Fibroblast of lung (primary cell): ENCODE data around the gene VMAC. TPM values are rescaled to one million over a fixed set of nuclear protein-coding genes. Genes with fewer than 3 reads are reported as not detected.

Experiments used
- DNase-seq, 2 donors: peaks; one replicate each; pipeline versions ENCODE4 v3.0.0 to v3.0.0-alpha.2; 2010; ENCODE audit warnings: low read depth in 2 of 2
- H2AFZ ChIP-seq: 2 replicates; pipeline ENCODE4 v1.5.1; 2012; ENCODE audit warnings: low read length, control low read depth, inconsistent platforms
- H3K27ac ChIP-seq: 2 replicates; pipeline ENCODE4 v1.5.1; 2011; ENCODE audit warnings: low read length, control low read depth; ENCODE audit not compliant: insufficient read depth
- H3K27me3 ChIP-seq: 2 replicates; pipeline ENCODE4 v1.5.1; 2011; ENCODE audit warnings: mild to moderate bottlenecking, low read length; ENCODE audit not compliant: control insufficient read depth, insufficient read depth
- H3K36me3 ChIP-seq: 2 replicates; pipeline ENCODE4 v1.5.1; 2011; ENCODE audit warnings: low read length; ENCODE audit not compliant: control insufficient read depth, insufficient read depth
- H3K4me1 ChIP-seq: 2 replicates; pipeline ENCODE4 v1.5.1; 2011; ENCODE audit warnings: low read length; ENCODE audit not compliant: control insufficient read depth, insufficient read depth; ENCODE audit errors: extremely low read depth
- H3K4me2 ChIP-seq: 2 replicates; pipeline ENCODE4 v1.5.1; 2011; ENCODE audit warnings: low read length, control low read depth; ENCODE audit not compliant: insufficient read depth; ENCODE audit errors: extremely low read depth
- H3K4me3 ChIP-seq, 4 experiments: fragments of 200-600 bp in 1 of 4; sonication (generic) in 1 of 4; replicated peaks in 1 of 4; 2 replicates each; pipeline ENCODE4 v1.5.1; 2011 to 2016; ENCODE audit warnings: low read length in 4 of 4, low read depth in 3 of 4, mild to moderate bottlenecking in 3 of 4, control low read depth in 2 of 4, inconsistent platforms in 1 of 4, mixed read lengths in 1 of 4; ENCODE audit not compliant: insufficient read depth in 1 of 4; ENCODE audit errors: control extremely low read depth in 1 of 4
- H3K79me2 ChIP-seq: 2 replicates; pipeline ENCODE4 v1.5.1; 2012; ENCODE audit warnings: mild to moderate bottlenecking, low read length, inconsistent platforms; ENCODE audit not compliant: control insufficient read depth, insufficient read depth
- H3K9ac ChIP-seq: 2 replicates; pipeline ENCODE4 v1.5.1; 2011; ENCODE audit warnings: mild to moderate bottlenecking, low read length, control low read depth; ENCODE audit not compliant: insufficient read depth
- H3K9me3 ChIP-seq: 2 replicates; pipeline ENCODE4 v1.5.1; 2012; ENCODE audit warnings: low read depth, low read length; ENCODE audit not compliant: control insufficient read depth, insufficient read depth
- H4K20me1 ChIP-seq: 2 replicates; pipeline ENCODE4 v1.5.1; 2011; ENCODE audit warnings: low read length; ENCODE audit not compliant: control insufficient read depth, insufficient read depth; ENCODE audit errors: extremely low read depth
- CTCF ChIP-seq, 2 donors: IDR thresholded peaks in 1 of 2; conservative IDR thresholded peaks in 1 of 2; 1 replicate in 1 of 2; 2 replicates in 1 of 2; pipeline ENCODE4 v1.5.1; 2011 to 2012; ENCODE audit warnings: low read length in 2 of 2, control low read depth in 1 of 2, inconsistent platforms in 1 of 2, low read depth in 1 of 2, mild to moderate bottlenecking in 1 of 2
- EZH2 ChIP-seq: IDR thresholded peaks from 2 replicates; pipeline ENCODE4 v1.5.1; 2012; ENCODE audit warnings: low read length, control low read depth, mild to moderate bottlenecking; ENCODE audit errors: missing control alignments
- polyA plus RNA-seq, 2 donors: library from polyadenylated mRNA; depleted of rRNA in 1 of 2; stranded (reverse) in 1 of 2; unstranded in 1 of 2; fragments of >200 nt; gene quantifications; 2 replicates each; pipeline ENCODE4 v1.2.1, GENCODE V29; 2011 to 2012; ENCODE audit warnings: missing spikeins in 1 of 2
- total RNA-seq: library from RNA; depleted of rRNA; stranded (reverse); fragments of >200 nt; gene quantifications from 2 replicates; pipeline ENCODE4 v1.2.1, GENCODE V29; 2014

Gene VMAC
- total and polyA plus RNA-seq, 2 donors (not counting 1 experiment from before 2014, with no cell fraction given) = 1.7 to 8.3 TPM

DNA sequence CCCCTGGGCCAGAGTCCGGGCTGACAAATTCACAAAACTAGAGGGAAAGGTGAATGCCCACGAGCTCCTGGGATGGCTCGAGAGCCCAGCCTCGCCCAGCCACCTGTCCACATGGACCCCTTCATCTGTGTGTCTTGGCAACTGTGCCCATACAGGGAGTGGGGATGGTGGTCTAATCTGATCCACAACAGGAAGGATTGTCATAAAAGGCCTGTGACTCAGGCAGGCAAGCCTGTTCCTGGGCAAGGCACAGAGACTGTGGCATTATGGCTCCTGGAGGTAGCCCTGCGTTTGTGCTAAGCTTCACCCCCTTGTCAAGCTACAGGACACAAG lies 29.4 kb downstream of the VMAC start:
- Histone ChIP-seq H3K27ac (peak overlapping the region; percentile 82), H3K9ac (no peak overlapping the region), H3K27me3 (no peaks in the 10 kb centered on the region), H3K79me2 (peaks cover 14% of the 10 kb centered on the region), H4K20me1 (no peaks in the 10 kb centered on the region), H3K4me3 (no peak overlapping the region), H3K4me1 (peaks cover 28% of the 10 kb centered on the region), H2AFZ (no peak overlapping the region), H3K36me3 (peaks cover 19% of the 10 kb centered on the region), H3K9me3 (no peaks in the 10 kb centered on the region), H3K4me2 (no peak overlapping the region)
- DNase-seq = no peak
- no peak for TF ChIP-seq CTCF (conservative IDR thresholded peaks at IDR 0.05 in 1 of 2, IDR thresholded peaks at IDR 0.05 in 1 of 2; ENCODE audit: low read depth in 1 of 2, low read length in 2 of 2)
- TF ChIP-seq EZH2 = no peak

DNA sequence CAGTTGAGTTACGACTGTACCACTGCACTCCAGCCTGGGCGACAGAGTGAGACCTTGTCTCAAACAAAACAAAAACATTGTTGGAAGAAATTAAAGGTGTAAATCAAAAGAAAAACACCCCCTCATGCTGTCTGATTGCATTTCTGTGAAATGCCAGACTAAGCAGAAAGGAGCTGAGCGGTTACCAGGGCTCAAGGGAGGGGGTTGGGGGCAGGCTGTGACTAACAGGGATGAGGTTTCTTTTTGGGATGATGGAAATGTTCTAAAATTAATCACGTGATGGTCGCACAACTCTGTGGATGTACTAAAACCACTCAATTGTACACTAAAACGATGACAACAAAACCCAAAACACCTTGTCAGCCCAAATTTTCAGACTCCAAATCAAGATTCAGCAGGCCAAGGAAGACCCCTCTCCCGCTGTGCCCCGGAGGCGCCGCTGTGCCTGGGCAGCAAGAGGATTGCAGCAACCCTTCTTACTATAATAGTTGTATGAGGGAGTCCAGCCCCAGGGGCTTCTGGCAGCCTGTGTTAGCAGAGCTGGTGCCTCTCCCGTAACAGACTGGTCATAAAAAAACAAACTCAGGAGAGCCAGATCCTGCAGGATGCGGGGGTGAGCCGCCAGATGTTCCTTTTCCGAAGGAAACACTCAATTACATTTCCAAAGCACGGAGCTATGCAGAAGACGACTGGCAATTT lies 30.3 kb downstream of the VMAC start:
- Histone ChIP-seq H3K4me3 (peak overlapping the region in 2 of 4 experiments; percentile 13 to 25), H4K20me1 (no peaks in the 10 kb centered on the region), H3K79me2 (peaks cover 14% of the 10 kb centered on the region), H3K27ac (peak overlapping the region; percentile 82), H3K4me2 (peak overlapping the region; percentile 79), H3K9me3 (no peaks in the 10 kb centered on the region), H3K9ac (no peak overlapping the region), H3K27me3 (no peaks in the 10 kb centered on the region), H2AFZ (no peak overlapping the region), H3K4me1 (peaks cover 28% of the 10 kb centered on the region), H3K36me3 (peaks cover 13% of the 10 kb centered on the region)
- no peak for TF ChIP-seq EZH2
- TF ChIP-seq CTCF (conservative IDR thresholded peaks at IDR 0.05 in 1 of 2, IDR thresholded peaks at IDR 0.05 in 1 of 2; ENCODE audit: low read depth in 1 of 2, low read length in 2 of 2) = peak in 1 of 2 donors; percentile 1
- peak; percentile 47 to 86 for DNase-seq

GRCh38 chr19:5935473-5936291 lies 31.0 kb downstream of the VMAC start:
- TF ChIP-seq CTCF (conservative IDR thresholded peaks at IDR 0.05 in 1 of 2, IDR thresholded peaks at IDR 0.05 in 1 of 2; ENCODE audit: low read depth in 1 of 2, low read length in 2 of 2) = no peak
- H3K79me2 ChIP-seq = peaks cover 14% of the 10 kb centered on the region
- peaks cover 28% of the 10 kb centered on the region for H3K4me1 ChIP-seq
- H3K27ac ChIP-seq = peak overlapping the region; percentile 82
- peaks cover 11% of the 10 kb centered on the region for H3K36me3 ChIP-seq
- H3K9me3 ChIP-seq = no peaks in the 10 kb centered on the region
- peak overlapping the region; percentile 18 for H3K4me2 ChIP-seq
- peak overlapping the region in 2 of 4 experiments; percentile 11 to 25 for H3K4me3 ChIP-seq
- H3K9ac ChIP-seq = no peak overlapping the region
- DNase-seq = no peak
- H3K27me3 ChIP-seq = no peaks in the 10 kb centered on the region
- no peak overlapping the region for H2AFZ ChIP-seq
- H4K20me1 ChIP-seq = no peaks in the 10 kb centered on the region
